Ectodermal cell (in vitro differentiated cells): ENCODE data around the gene THEMIS.
"Not testable (repeated sequence)": the region's sequence is repeated elsewhere in the genome, so short reads cannot be mapped to it uniquely, and the experiment has no call there.

ENCODE experiments used
- H3K27ac ChIP-seq: 2 replicates; pipeline ENCODE4 v1.7.0; 2013; ENCODE audit warnings: mild to moderate bottlenecking, low read depth, low read length; ENCODE audit not compliant: insufficient read depth, poor library complexity, severe bottlenecking
- H3K27me3 ChIP-seq: 2 replicates; pipeline ENCODE4 v1.7.0; 2013; ENCODE audit warnings: mild to moderate bottlenecking, low read length; ENCODE audit not compliant: insufficient read depth, control insufficient read depth, poor library complexity, severe bottlenecking
- H3K36me3 ChIP-seq: one replicate; pipeline ENCODE4 v1.7.0; 2013; ENCODE audit warnings: low read length; ENCODE audit not compliant: control insufficient read depth, insufficient read depth
- H3K4me1 ChIP-seq: one replicate; pipeline ENCODE4 v1.7.0; 2013; ENCODE audit warnings: low read length; ENCODE audit not compliant: control insufficient read depth, insufficient read depth
- H3K4me3 ChIP-seq: 2 replicates; pipeline ENCODE4 v1.7.0; 2013; ENCODE audit warnings: low read depth, low read length, control low read depth; ENCODE audit not compliant: insufficient read depth
- H3K9me3 ChIP-seq: 2 replicates; pipeline ENCODE4 v1.7.0; 2013; ENCODE audit warnings: mild to moderate bottlenecking, low read length, moderate library complexity; ENCODE audit not compliant: control insufficient read depth
- whole genome bisulfite sequencing, 2 experiments: methylation state at CpG; one replicate each; pipeline ENCODE4 v1.1.7; 2013; ENCODE audit warnings: missing lambda C conversion rate in 2 of 2; 5-methylcytosine and 5-hydroxymethylcytosine counted together

Gene THEMIS

DNA sequence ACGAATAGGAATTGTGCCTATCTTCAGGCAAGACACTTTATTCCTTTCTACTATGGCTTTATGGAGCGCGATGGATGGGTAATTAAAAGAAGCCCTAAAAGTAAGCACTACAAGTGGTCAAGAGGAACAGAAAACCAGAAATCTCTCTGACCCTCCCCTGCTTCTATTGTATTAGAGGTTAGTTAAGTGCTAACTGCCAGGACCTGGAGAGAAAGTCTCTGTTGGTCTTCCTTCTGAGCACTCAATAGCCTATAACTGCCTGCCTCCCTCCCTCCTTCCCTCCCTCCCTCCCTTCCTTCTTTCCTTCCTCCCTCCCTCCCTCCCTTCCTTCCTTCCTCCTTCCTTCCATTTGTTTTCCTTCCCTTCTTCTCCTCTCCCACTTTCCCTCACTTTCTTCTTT, 190.2 kb downstream of the THEMIS start:
- no peaks in the 10 kb centered on the region for H3K4me1 ChIP-seq
- H3K27me3 ChIP-seq, result no peaks in the 10 kb centered on the region
- 94 to 98% methylated on average over 3 of the region's 3 CpGs for WGBS, 2 experiments
- H3K9me3 ChIP-seq, result no peaks in the 10 kb centered on the region
- no peak overlapping the region for H3K4me3 ChIP-seq
- no peaks in the 10 kb centered on the region for H3K36me3 ChIP-seq
- no peak overlapping the region for H3K27ac ChIP-seq

DNA sequence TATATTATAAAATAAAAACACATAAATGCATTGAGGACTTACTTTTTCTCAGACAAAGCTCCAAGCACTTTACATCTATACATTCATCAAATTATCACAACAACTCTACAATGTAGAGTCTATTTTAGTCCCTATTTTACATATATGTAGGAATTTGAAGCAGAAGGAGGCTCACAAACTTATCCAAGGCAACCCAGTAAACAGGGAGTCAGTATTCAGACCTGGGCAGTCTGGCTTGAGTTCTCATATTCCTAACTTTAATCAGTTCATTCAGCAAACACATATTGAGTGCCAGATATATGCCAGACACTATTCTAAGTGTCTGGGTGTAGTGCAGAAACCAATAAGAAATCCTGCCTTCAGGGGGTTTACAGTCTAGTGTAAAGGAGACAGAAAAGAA, 194.6 kb downstream of the THEMIS start:
- no peak overlapping the region for H3K4me3 ChIP-seq
- H3K36me3 ChIP-seq, result no peaks in the 10 kb centered on the region
- peaks cover 2% of the 10 kb centered on the region for H3K9me3 ChIP-seq
- no peaks in the 10 kb centered on the region for H3K4me1 ChIP-seq
- H3K27ac ChIP-seq, result no peak overlapping the region
- no peaks in the 10 kb centered on the region for H3K27me3 ChIP-seq

DNA sequence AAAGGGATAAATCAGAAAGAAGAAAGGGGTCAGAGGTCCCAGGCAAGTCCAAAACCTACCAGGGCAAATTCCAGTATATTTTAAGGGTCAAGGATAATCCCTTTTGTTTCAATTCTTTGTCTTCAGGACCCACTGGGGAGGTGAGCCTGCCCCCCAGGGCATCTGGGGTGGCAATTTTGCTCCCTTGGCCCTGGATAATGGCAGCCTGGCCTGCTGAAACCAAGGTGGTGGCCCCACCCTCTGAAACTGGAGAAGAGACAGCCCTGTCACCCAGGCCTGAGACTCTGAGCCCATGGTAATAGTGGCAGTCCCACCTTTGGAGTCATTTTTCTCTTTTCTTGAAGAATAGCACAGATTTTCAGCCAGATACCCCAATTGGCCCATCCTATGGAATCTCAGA, 205.8 kb downstream of the THEMIS start:
- no peak overlapping the region for H3K4me3 ChIP-seq
- no peaks in the 10 kb centered on the region for H3K36me3 ChIP-seq
- no peak overlapping the region for H3K27ac ChIP-seq

DNA sequence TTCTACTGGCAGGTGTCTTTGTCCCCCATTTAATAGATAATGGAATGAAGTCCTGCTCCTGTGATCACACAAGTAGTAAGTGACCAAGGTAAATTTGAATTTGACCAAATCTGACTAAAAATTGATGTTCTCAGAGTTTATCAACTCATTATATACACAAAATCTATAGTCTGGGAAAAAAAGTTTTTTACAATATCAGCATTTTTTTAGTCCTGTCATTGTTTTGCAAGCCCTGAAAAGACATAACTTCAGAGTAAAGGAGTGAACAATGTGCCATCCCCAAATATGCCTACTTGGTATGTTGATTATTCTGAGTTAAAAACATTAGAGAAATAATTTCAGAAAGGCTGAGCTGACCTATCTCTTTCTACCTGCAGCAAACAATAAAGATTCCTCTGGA, 209.7 kb downstream of the THEMIS start:
- H3K27me3 ChIP-seq, result no peaks in the 10 kb centered on the region
- H3K27ac ChIP-seq, result no peak overlapping the region
- no peaks in the 10 kb centered on the region for H3K9me3 ChIP-seq
- no peaks in the 10 kb centered on the region for H3K4me1 ChIP-seq
- no peaks in the 10 kb centered on the region for H3K36me3 ChIP-seq
- H3K4me3 ChIP-seq, result no peak overlapping the region

More for the DNA sequence above, 205.8 kb downstream of the THEMIS start:
- no peaks in the 10 kb centered on the region for H3K4me1 ChIP-seq
- H3K27me3 ChIP-seq, result no peaks in the 10 kb centered on the region
- no peaks in the 10 kb centered on the region for H3K9me3 ChIP-seq

DNA sequence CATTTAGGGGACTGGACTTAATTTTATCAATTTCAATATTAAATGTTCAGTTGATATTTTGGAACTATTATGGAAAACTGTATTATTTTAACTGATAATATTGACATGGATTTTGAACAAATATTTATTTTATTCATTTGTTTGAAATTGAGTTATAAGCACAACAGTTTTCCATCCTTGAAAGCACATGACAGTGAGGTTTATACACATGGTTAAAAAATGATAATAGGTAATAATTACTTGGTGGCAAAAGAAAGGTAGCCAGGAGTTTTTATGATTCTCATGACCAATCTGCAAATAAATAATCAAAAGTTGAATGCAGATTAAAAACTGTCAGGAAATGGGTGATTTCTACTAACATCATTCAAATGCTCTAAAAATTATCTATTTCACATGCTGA, 210.3 kb downstream of the THEMIS start:
- H3K36me3 ChIP-seq, result no peaks in the 10 kb centered on the region
- H3K4me1 ChIP-seq, result no peaks in the 10 kb centered on the region
- H3K4me3 ChIP-seq, result no peak overlapping the region
- H3K27me3 ChIP-seq, result no peaks in the 10 kb centered on the region
- H3K9me3 ChIP-seq, result no peaks in the 10 kb centered on the region
- no peak overlapping the region for H3K27ac ChIP-seq

DNA sequence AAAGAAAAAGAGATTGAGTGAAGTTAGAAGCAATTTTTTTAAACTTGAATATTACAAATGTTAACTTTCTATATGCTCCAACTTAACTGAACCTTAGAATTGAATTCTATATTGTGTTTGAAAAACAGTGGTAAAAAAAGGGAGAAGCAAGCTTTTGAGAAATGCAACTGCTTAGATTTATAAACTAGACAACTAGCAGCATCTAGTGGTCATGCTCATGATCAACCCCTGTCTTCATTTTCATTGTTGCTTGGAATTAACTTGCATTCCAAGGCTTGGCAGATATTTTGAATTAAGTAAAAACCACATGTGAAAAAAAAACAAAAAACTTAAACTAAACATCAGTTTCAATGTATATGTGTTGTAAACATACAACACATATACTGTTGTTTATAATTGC, 210.8 kb downstream of the THEMIS start:
- H3K4me1 ChIP-seq, result no peaks in the 10 kb centered on the region
- H3K27me3 ChIP-seq, result no peaks in the 10 kb centered on the region
- H3K9me3 ChIP-seq, result no peaks in the 10 kb centered on the region
- H3K36me3 ChIP-seq, result no peaks in the 10 kb centered on the region
- no peak overlapping the region for H3K4me3 ChIP-seq
- no peak overlapping the region for H3K27ac ChIP-seq

DNA sequence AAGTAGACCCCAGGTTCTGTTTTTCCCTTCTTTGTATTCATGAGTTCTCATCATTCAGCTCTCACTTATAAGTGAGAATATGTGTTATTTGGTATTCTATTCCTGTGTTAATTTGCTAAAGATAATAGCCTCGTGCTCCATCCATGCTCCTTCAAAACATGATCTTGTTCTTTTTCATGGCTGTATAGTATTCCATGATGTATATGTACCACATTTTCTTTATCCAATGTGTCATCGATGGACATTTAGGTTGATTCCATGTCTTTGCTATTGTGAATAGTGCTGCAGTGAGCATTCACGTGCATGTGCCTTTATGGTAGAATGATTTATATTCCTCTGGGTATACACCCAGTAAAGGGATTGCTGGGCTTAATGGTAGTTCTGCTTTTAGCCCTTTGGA, 213.4 kb downstream of the THEMIS start:
- not testable (repeated sequence) for H3K4me1 ChIP-seq, H3K9me3 ChIP-seq, H3K27ac ChIP-seq, H3K36me3 ChIP-seq, H3K27me3 ChIP-seq, H3K4me3 ChIP-seq
- 89 to 92% methylated on average over 2 to 3 of the region's 3 CpGs for whole genome bisulfite sequencing, 2 experiments

DNA sequence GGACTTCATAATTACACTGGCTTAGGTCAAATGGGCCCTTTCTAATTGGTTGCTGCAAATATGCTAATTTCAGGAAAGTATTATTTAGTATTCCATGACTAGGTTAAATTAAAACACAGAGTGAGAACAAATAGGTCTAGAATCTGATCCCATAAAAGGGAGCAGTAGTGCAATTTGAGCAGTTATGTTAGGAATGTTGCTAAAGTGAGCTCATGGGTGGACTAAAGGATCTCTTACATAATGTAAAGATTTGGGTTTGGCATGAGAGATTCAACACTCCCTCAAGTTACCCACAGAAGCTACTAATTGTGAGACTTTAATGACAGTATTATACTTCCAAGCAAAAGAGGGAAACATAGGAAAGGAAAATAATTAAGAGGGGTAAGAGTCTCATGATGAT, 214.8 kb downstream of the THEMIS start:
- H3K4me1 ChIP-seq, result peaks cover 4% of the 10 kb centered on the region
- H3K27me3 ChIP-seq, result no peaks in the 10 kb centered on the region
- H3K9me3 ChIP-seq, result no peaks in the 10 kb centered on the region
- no peak overlapping the region for H3K27ac ChIP-seq
- H3K4me3 ChIP-seq, result no peak overlapping the region
- no peaks in the 10 kb centered on the region for H3K36me3 ChIP-seq

DNA sequence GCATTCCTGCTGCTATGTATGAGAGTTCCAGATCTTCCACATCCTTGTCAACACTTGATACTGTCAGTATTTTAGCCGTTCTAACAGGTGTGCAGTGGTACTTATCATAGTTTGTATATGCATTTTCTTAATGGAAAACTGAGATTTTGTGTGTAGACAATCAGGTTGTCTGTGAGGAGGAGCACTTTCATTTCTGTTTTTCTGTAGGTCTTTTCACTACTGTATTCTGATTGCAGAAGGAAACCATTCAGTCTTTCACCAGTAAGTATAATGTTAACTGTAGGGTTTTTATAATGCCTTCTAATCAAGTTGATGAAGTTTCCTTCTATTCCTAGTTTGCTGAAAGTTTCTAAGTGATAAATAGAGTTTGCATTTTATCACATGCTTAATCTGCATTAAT, 216.4 kb downstream of the THEMIS start:
- no peaks in the 10 kb centered on the region for H3K36me3 ChIP-seq
- no peak overlapping the region for H3K4me3 ChIP-seq
- H3K27me3 ChIP-seq, result no peaks in the 10 kb centered on the region
- H3K9me3 ChIP-seq, result no peaks in the 10 kb centered on the region
- no peak overlapping the region for H3K27ac ChIP-seq
- peaks cover 4% of the 10 kb centered on the region for H3K4me1 ChIP-seq
- WGBS, 2 experiments, result 100% methylated on average over 1 of the region's 1 CpG
